Glutamatergic neuron (in vitro differentiated cells): ENCODE results near the gene RAD18. TPM values are rescaled to one million over a fixed set of nuclear protein-coding genes. Genes with fewer than 3 reads are reported as not detected.

Source experiments
- DNase-seq: peaks from one replicate; pipeline ENCODE4 v3.0.0; 2022
- H3K27ac Mint-ChIP-seq: one replicate; pipeline ENCODE4 v1.8.0; 2020; ENCODE audit warnings: mild to moderate bottlenecking, mixed read lengths, inconsistent platforms; ENCODE audit not compliant: unreplicated experiment
- H3K27me3 Mint-ChIP-seq: one replicate; pipeline ENCODE4 v1.8.0; 2020; ENCODE audit warnings: mild to moderate bottlenecking, moderate library complexity, mixed read lengths, inconsistent platforms; ENCODE audit not compliant: unreplicated experiment
- H3K36me3 Mint-ChIP-seq: one replicate; pipeline ENCODE4 v1.8.0; 2020; ENCODE audit warnings: mild to moderate bottlenecking, mixed read lengths, inconsistent platforms; ENCODE audit not compliant: unreplicated experiment
- H3K4me1 Mint-ChIP-seq: one replicate; pipeline ENCODE4 v1.8.0; 2020; ENCODE audit warnings: mild to moderate bottlenecking, low read depth, mixed read lengths, inconsistent platforms; ENCODE audit not compliant: unreplicated experiment
- H3K4me3 Mint-ChIP-seq: one replicate; pipeline ENCODE4 v1.8.0; 2020; ENCODE audit warnings: mild to moderate bottlenecking, mixed read lengths, inconsistent platforms; ENCODE audit not compliant: unreplicated experiment
- H3K9me3 Mint-ChIP-seq: one replicate; pipeline ENCODE4 v1.8.0; 2020; ENCODE audit warnings: mild to moderate bottlenecking, moderate library complexity, mixed read lengths, inconsistent platforms; ENCODE audit not compliant: unreplicated experiment
- total RNA-seq: library from RNA; stranded (reverse); fragmentation: NEBNext Ultra II Directional; extraction: Animal tissue kit (Norgen Biotek cat#: 25700); gene quantifications from one replicate; pipeline ENCODE4 v1.2.1, GENCODE V29; 2021; ENCODE audit not compliant: unreplicated experiment
- TF ChIP-seq, protein P1 (sequence below): fragments of 200-600 bp; sonication (generic); IDR thresholded peaks from one replicate; pipeline ENCODE4 v1.5.0; 2021; ENCODE audit not compliant: partially characterized antibody, unreplicated experiment

Gene RAD18
- total RNA-seq, 1 donor from 2014 or later, result 11.9 TPM

DNA sequence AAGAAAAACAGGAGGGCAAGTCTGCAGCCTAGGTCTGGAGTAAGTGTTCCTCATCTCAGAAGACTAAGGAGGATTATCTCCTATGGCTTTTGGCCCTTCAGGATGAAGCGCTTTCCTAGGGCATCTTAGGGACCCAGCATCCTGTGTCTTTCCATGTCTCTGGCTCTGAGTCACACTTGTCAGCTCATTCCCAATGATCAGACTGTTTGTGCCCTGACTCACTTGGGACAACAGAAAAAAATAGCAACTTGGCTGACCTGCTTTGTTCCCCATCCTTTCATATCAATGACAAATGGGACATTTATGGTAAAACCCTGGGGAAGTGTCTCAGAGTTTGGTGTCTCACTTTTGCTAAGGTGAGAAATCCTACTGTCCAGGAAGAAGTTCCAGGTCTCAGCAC lies 117.6 kb downstream of the RAD18 start:
- TF ChIP-seq, protein P1, sequence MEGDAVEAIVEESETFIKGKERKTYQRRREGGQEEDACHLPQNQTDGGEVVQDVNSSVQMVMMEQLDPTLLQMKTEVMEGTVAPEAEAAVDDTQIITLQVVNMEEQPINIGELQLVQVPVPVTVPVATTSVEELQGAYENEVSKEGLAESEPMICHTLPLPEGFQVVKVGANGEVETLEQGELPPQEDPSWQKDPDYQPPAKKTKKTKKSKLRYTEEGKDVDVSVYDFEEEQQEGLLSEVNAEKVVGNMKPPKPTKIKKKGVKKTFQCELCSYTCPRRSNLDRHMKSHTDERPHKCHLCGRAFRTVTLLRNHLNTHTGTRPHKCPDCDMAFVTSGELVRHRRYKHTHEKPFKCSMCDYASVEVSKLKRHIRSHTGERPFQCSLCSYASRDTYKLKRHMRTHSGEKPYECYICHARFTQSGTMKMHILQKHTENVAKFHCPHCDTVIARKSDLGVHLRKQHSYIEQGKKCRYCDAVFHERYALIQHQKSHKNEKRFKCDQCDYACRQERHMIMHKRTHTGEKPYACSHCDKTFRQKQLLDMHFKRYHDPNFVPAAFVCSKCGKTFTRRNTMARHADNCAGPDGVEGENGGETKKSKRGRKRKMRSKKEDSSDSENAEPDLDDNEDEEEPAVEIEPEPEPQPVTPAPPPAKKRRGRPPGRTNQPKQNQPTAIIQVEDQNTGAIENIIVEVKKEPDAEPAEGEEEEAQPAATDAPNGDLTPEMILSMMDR, result no peak
- H3K36me3 Mint-ChIP-seq, result peaks cover 5% of the 10 kb centered on the region
- DNase-seq, result no peak
- H3K27ac Mint-ChIP-seq, result no peak overlapping the region
- H3K27me3 Mint-ChIP-seq, result no peaks in the 10 kb centered on the region
- H3K4me3 Mint-ChIP-seq, result no peak overlapping the region
- H3K4me1 Mint-ChIP-seq, result no peaks in the 10 kb centered on the region
- H3K9me3 Mint-ChIP-seq, result no peaks in the 10 kb centered on the region

DNA sequence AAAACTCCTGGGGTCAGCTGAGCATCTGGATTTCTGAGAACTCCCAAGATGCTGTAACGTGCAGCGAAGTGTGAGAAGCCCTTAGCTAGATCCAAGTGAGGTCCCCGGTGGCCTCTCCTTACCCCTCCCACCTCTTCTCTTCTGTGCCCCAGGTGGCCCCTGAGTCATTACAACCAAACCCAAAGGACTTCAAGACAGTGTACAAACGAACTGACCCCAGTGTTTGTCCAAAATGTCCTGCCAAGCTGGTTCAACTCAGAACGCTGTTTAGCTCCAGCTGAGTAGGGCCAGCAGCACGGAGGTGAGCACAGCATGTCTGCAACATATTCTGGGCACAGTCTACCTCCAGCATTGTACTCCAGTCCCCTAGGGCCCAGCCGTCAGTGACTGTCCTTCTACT lies 119.9 kb downstream of the RAD18 start:
- H3K36me3 Mint-ChIP-seq, result peaks cover 5% of the 10 kb centered on the region
- no peak overlapping the region for H3K4me3 Mint-ChIP-seq
- no peak overlapping the region for H3K27ac Mint-ChIP-seq
- no peaks in the 10 kb centered on the region for H3K4me1 Mint-ChIP-seq
- DNase-seq, result no peak
- TF ChIP-seq, protein P1, result no peak
- H3K9me3 Mint-ChIP-seq, result no peaks in the 10 kb centered on the region
- H3K27me3 Mint-ChIP-seq, result no peaks in the 10 kb centered on the region

DNA sequence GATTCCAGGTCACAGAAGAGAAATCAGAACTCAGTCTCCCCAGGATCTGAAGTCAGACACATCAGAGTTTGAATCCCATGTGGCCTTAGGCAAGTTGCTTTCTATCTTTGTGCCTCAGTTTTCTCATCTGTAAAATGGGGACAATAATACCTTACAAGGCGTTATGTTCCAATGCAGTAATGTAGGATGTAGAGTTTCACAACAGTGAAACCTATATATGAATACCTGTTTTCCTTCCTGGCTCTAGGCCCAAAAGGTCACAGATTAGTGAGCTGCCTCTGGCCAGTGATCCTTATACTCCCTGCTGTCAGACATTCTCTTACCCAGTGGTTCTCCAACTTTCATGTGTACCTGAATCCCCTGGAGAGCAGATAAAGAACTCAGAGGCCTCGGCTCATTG lies 121.0 kb downstream of the RAD18 start:
- no peaks in the 10 kb centered on the region for H3K27me3 Mint-ChIP-seq
- H3K36me3 Mint-ChIP-seq, result peaks cover 5% of the 10 kb centered on the region
- H3K9me3 Mint-ChIP-seq, result peaks cover 1% of the 10 kb centered on the region
- no peak overlapping the region for H3K4me3 Mint-ChIP-seq
- no peak for DNase-seq
- H3K4me1 Mint-ChIP-seq, result peaks cover 8% of the 10 kb centered on the region
- no peak overlapping the region for H3K27ac Mint-ChIP-seq
- TF ChIP-seq, protein P1, result no peak

DNA sequence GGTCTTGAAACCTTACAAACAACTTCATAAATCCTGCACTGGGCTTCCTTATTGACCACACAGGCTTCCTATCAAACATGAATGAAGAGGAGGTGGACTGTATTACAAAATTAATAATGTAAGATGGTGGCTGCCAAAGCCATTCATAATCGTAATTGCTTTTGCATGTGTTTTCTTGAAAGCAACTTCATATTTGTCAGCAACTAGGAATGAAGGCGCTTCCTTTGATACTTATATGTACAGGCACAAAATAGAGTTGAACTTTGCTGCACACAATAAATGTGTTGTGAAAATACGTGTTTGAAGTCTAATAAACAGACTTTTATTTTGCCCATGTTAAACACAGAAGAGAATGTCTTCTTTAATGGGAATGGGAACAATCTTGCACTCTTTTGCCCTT lies 121.8 kb downstream of the RAD18 start:
- Mint-ChIP-seq H3K27ac (no peak overlapping the region), H3K4me3 (no peak overlapping the region), H3K9me3 (peaks cover 1% of the 10 kb centered on the region), H3K27me3 (no peaks in the 10 kb centered on the region), H3K4me1 (peaks cover 13% of the 10 kb centered on the region), H3K36me3 (peaks cover 5% of the 10 kb centered on the region)
- no peak for DNase-seq
- TF ChIP-seq, protein P1, result no peak

DNA sequence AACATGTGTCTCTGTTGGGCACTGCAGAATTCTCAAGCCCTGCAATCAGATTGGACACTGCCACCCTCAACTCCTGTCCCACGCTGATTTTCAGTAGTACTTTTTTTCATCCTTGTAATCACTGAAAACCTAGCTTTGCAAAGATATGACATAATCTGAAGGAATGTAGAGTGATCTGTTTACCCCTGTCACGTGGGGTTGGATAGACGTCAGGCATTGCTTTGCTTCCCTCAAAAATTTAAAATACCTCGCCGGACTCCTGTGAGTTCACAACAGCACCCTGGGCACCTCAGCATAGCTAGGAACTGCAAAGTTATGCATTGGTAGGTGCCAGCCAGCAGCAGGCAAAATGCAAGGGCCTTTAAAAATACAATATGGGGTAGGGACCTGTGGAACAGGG lies 122.7 kb downstream of the RAD18 start:
- TF ChIP-seq, protein P1, result no peak
- no peak overlapping the region for H3K27ac Mint-ChIP-seq

More for the DNA sequence above, 122.7 kb downstream of the RAD18 start:
- Mint-ChIP-seq H3K9me3 (peaks cover 2% of the 10 kb centered on the region), H3K4me3 (no peak overlapping the region), H3K27me3 (peaks cover 2% of the 10 kb centered on the region), H3K36me3 (peaks cover 5% of the 10 kb centered on the region), H3K4me1 (peaks cover 18% of the 10 kb centered on the region)
- no peak for DNase-seq
